Endodermal cell (in vitro differentiated cells): Measurements from ENCODE around the gene ZDHHC14. TPM values are rescaled to one million over a fixed set of nuclear protein-coding genes. Genes with fewer than 3 reads are reported as not detected.

ENCODE experiments used
- DNase-seq: peaks from one replicate; pipeline ENCODE4 v3.0.0-alpha.2; 2017
- H3K27ac ChIP-seq: 2 replicates; pipeline ENCODE4 v1.5.1; 2013; ENCODE audit warnings: mild to moderate bottlenecking, low read depth, low read length, moderate library complexity
- H3K27me3 ChIP-seq: 2 replicates; pipeline ENCODE4 v1.6.1; 2013; ENCODE audit warnings: mild to moderate bottlenecking, low read length, moderate library complexity; ENCODE audit not compliant: insufficient read depth, control insufficient read depth, poor library complexity, severe bottlenecking
- H3K36me3 ChIP-seq: 2 replicates; pipeline ENCODE4 v1.7.0; 2013; ENCODE audit warnings: mild to moderate bottlenecking, low read length, moderate library complexity; ENCODE audit not compliant: control insufficient read depth, insufficient read depth
- H3K4me1 ChIP-seq: one replicate; pipeline ENCODE4 v1.7.0; 2013; ENCODE audit warnings: low read length; ENCODE audit not compliant: control insufficient read depth, insufficient read depth
- H3K4me3 ChIP-seq: 2 replicates; pipeline ENCODE4 v1.5.1; 2013; ENCODE audit warnings: mild to moderate bottlenecking, low read length, moderate library complexity
- H3K9ac ChIP-seq: 2 replicates; pipeline ENCODE4 v1.6.1; 2013; ENCODE audit warnings: mild to moderate bottlenecking, low read length, moderate library complexity; ENCODE audit not compliant: poor library complexity, severe bottlenecking; ENCODE audit errors: extremely low read depth
- H3K9me3 ChIP-seq: 2 replicates; pipeline ENCODE4 v1.6.1; 2013; ENCODE audit warnings: mild to moderate bottlenecking, low read length, moderate library complexity; ENCODE audit not compliant: control insufficient read depth
- H3K27ac Mint-ChIP-seq: 2 replicates; pipeline ENCODE4 v1.8.0; 2020; ENCODE audit warnings: mixed read lengths
- H3K27me3 Mint-ChIP-seq: 2 replicates; pipeline ENCODE4 v1.8.0; 2021; ENCODE audit warnings: mild to moderate bottlenecking, mixed read lengths; ENCODE audit not compliant: insufficient read depth
- H3K36me3 Mint-ChIP-seq: 2 replicates; pipeline ENCODE4 v1.8.0; 2020; ENCODE audit warnings: low read depth, mixed read lengths
- H3K4me1 Mint-ChIP-seq: 2 replicates; pipeline ENCODE4 v1.8.0; 2020; ENCODE audit warnings: mixed read lengths
- H3K4me3 Mint-ChIP-seq: 2 replicates; pipeline ENCODE4 v1.8.0; 2020; ENCODE audit warnings: mild to moderate bottlenecking, moderate library complexity, mixed read lengths
- H3K9me3 Mint-ChIP-seq: 2 replicates; pipeline ENCODE4 v1.8.0; 2020; ENCODE audit warnings: mild to moderate bottlenecking, mixed read lengths
- WGBS, 2 experiments: methylation state at CpG; one replicate each; pipeline versions ENCODE4 v1.1.5 to v1.1.7; 2013; ENCODE audit warnings: missing lambda C conversion rate in 2 of 2, mixed read lengths in 1 of 2; ENCODE audit not compliant: insufficient coverage in 1 of 2, insufficient read length in 1 of 2; 5-methylcytosine and 5-hydroxymethylcytosine counted together
- total RNA-seq, 2 donors: library from RNA; stranded (reverse); fragmentation: NEBNext Ultra II Directional in 1 of 2; extraction: Animal tissue kit (Norgen Biotek cat#: 25700) in 1 of 2; gene quantifications; 2 replicates in 1 of 2; 3 replicates in 1 of 2; pipeline ENCODE4 v1.2.1, GENCODE V29; 2021
- TF ChIP-seq, protein P1 (sequence below): fragments of 200-600 bp; sonication (generic); conservative IDR thresholded peaks from 2 replicates; pipeline ENCODE4 v1.5.0; 2021; ENCODE audit warnings: antibody characterized with exemption, mild to moderate bottlenecking

Gene ZDHHC14
- total RNA-seq, 2 donors from 2014 or later: 2.3 to 4.5 TPM

DNA sequence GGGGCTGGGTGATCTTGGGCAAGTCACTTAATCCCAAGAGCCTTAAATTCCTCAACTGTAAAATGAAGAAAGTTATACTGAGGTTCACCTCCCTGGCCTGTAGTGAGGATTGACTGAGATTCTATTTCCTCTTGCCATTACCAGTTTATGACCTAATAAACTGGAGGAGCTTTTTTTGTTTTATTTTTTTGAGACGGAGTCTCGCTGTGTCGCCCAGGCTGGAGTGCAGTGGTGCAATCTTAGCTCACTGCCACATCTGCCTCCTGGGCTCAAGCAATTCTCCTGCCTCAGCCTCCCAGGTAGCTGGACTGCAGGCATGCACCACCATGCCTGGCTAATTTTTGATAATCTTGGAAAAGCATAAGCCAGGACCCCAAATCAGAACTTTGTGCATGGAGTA is 280.7 kb downstream of the ZDHHC14 start:
- Histone ChIP-seq H3K36me3 (no peaks in the 10 kb centered on the region), H3K4me3 (no peak overlapping the region), H3K9ac (no peak overlapping the region), H3K9me3 (no peaks in the 10 kb centered on the region), H3K27ac (no peak overlapping the region), H3K27me3 (no peaks in the 10 kb centered on the region), H3K4me1 (no peaks in the 10 kb centered on the region)
- H3K4me1 Mint-ChIP-seq: peaks cover 11% of the 10 kb centered on the region
- no peaks in the 10 kb centered on the region for H3K27me3 Mint-ChIP-seq
- no peak overlapping the region for H3K4me3 Mint-ChIP-seq
- no peaks in the 10 kb centered on the region for H3K9me3 Mint-ChIP-seq
- H3K36me3 Mint-ChIP-seq: no peaks in the 10 kb centered on the region
- no peak for DNase-seq
- H3K27ac Mint-ChIP-seq: no peak overlapping the region
- WGBS, 2 experiments: 90 to 91% methylated on average over 3 of the region's 3 CpGs
- TF ChIP-seq, protein P1, sequence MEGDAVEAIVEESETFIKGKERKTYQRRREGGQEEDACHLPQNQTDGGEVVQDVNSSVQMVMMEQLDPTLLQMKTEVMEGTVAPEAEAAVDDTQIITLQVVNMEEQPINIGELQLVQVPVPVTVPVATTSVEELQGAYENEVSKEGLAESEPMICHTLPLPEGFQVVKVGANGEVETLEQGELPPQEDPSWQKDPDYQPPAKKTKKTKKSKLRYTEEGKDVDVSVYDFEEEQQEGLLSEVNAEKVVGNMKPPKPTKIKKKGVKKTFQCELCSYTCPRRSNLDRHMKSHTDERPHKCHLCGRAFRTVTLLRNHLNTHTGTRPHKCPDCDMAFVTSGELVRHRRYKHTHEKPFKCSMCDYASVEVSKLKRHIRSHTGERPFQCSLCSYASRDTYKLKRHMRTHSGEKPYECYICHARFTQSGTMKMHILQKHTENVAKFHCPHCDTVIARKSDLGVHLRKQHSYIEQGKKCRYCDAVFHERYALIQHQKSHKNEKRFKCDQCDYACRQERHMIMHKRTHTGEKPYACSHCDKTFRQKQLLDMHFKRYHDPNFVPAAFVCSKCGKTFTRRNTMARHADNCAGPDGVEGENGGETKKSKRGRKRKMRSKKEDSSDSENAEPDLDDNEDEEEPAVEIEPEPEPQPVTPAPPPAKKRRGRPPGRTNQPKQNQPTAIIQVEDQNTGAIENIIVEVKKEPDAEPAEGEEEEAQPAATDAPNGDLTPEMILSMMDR: no peak

DNA sequence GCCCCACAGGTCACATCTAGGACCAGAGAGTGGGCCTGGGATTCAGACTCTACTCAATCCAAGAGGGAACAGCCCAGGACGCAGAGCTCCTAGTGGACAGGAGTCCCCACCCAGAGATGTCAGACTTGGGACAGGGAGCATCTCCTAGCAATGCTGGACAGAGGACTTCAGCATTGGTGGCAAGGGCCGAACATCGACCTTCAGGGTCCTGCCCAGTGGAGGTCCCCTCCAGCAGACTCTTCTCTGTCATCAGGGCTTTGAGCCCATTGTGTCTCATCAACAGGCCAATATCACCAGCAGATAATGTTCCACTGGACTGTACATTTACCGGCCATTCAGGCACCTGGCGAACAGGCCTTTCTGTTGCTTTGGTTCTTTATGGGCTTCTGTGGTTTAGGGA is 282.3 kb downstream of the ZDHHC14 start:
- H3K4me1 Mint-ChIP-seq: peaks cover 16% of the 10 kb centered on the region
- Histone ChIP-seq H3K4me3 (no peak overlapping the region), H3K27ac (no peak overlapping the region), H3K4me1 (no peaks in the 10 kb centered on the region), H3K9me3 (no peaks in the 10 kb centered on the region), H3K36me3 (no peaks in the 10 kb centered on the region), H3K27me3 (no peaks in the 10 kb centered on the region), H3K9ac (no peak overlapping the region)
- no peaks in the 10 kb centered on the region for H3K36me3 Mint-ChIP-seq
- no peak overlapping the region for H3K27ac Mint-ChIP-seq
- TF ChIP-seq, protein P1: no peak
- H3K27me3 Mint-ChIP-seq: no peaks in the 10 kb centered on the region
- WGBS, 2 experiments: 90 to 100% methylated on average over 5 of the region's 5 CpGs
- no peak for DNase-seq
- H3K4me3 Mint-ChIP-seq: no peak overlapping the region
- no peaks in the 10 kb centered on the region for H3K9me3 Mint-ChIP-seq

DNA sequence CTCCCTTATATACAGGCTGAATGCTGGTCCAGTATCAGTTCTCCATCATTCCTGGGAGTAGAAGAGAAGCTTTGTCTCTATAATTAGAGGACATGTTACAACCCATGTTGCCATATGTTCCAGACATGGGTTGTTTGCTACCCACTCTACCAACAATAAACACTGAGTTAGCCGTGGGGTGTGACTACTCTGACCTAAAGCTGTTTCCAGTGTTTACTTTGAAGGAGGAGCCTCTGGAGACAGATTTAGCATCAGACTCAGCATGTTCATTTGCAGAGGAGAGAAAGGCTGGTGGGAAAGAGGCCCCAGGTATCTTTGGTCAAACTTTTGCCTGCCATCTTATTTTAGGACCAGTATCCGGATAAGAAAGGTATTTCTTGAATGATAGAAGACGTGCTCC is 284.2 kb downstream of the ZDHHC14 start:
- Histone ChIP-seq H3K9me3 (no peaks in the 10 kb centered on the region), H3K4me1 (peaks cover 7% of the 10 kb centered on the region), H3K9ac (no peak overlapping the region), H3K36me3 (no peaks in the 10 kb centered on the region), H3K27ac (no peak overlapping the region), H3K27me3 (no peaks in the 10 kb centered on the region), H3K4me3 (no peak overlapping the region)
- Mint-ChIP-seq H3K4me1 (peaks cover 27% of the 10 kb centered on the region), H3K27ac (no peak overlapping the region), H3K36me3 (no peaks in the 10 kb centered on the region), H3K27me3 (no peaks in the 10 kb centered on the region), H3K9me3 (no peaks in the 10 kb centered on the region), H3K4me3 (no peak overlapping the region)
- DNase-seq: no peak
- TF ChIP-seq, protein P1: no peak
- 93 to 100% methylated on average over 2 to 3 of the region's 3 CpGs for WGBS, 2 experiments
